ENCODE data around the gene NPSR1.

NPSR1 gene

GRCh38 chr7:34728156-34728555, 70.1 kb downstream of the NPSR1 start:
- Histone ChIP-seq H3K4me3 (no peak overlapping the region), H3K4me1 (no peaks in the 10 kb centered on the region), H3K27me3 (ENCODE audit: low read depth) (no peaks in the 10 kb centered on the region), H3K9me3 (no peaks in the 10 kb centered on the region), H3K36me3 (replicated peaks) (no peaks in the 10 kb centered on the region)
- no peak for DNase-seq (ENCODE audit: low spot score in 2 of 2)
- in situ Hi-C loops (cut with MboI; ENCODE audit: low sequenced_read_pairs), result no loop called here

- Histone ChIP-seq H3K27me3 (ENCODE audit: low read depth) (no peaks in the 10 kb centered on the region), H3K4me1 (no peaks in the 10 kb centered on the region), H3K4me3 (no peak overlapping the region), H3K36me3 (replicated peaks) (no peaks in the 10 kb centered on the region), H3K9me3 (no peaks in the 10 kb centered on the region)
- in situ Hi-C loops (cut with MboI; ENCODE audit: low sequenced_read_pairs), result no loop called here
- DNase-seq (ENCODE audit: low spot score in 2 of 2), result no peak
Measured at GRCh38 chr7:34734771-34735170, 76.8 kb downstream of the NPSR1 start.

- in situ Hi-C loops (cut with MboI; ENCODE audit: low sequenced_read_pairs), result no loop called here
- Histone ChIP-seq H3K9me3 (no peaks in the 10 kb centered on the region), H3K4me1 (no peaks in the 10 kb centered on the region), H3K4me3 (no peak overlapping the region), H3K27me3 (ENCODE audit: low read depth) (no peaks in the 10 kb centered on the region), H3K36me3 (replicated peaks) (no peaks in the 10 kb centered on the region)
- no peak for DNase-seq (ENCODE audit: low spot score in 2 of 2)
Measured at GRCh38 chr7:34735526-34735925, 77.5 kb downstream of the NPSR1 start.

GRCh38 chr7:34739651-34740300, 81.8 kb downstream of the NPSR1 start:
- H3K36me3 ChIP-seq (replicated peaks), result no peaks in the 10 kb centered on the region
- no peak overlapping the region for H3K4me3 ChIP-seq
- H3K4me1 ChIP-seq, result no peaks in the 10 kb centered on the region
- in situ Hi-C loops (cut with MboI; ENCODE audit: low sequenced_read_pairs), result no loop called here
- no peaks in the 10 kb centered on the region for H3K9me3 ChIP-seq
- no peaks in the 10 kb centered on the region for H3K27me3 ChIP-seq (ENCODE audit: low read depth)
- no peak for DNase-seq (ENCODE audit: low spot score in 2 of 2)

GRCh38 chr7:34740840-34741239, 82.8 kb downstream of the NPSR1 start:
- H3K4me3 ChIP-seq, result no peak overlapping the region
- in situ Hi-C loops (cut with MboI; ENCODE audit: low sequenced_read_pairs), result no loop called here
- no peaks in the 10 kb centered on the region for H3K36me3 ChIP-seq (replicated peaks)

GRCh38 chr7:34747176-34747781, 89.3 kb downstream of the NPSR1 start:
- Histone ChIP-seq H3K27me3 (ENCODE audit: low read depth) (no peaks in the 10 kb centered on the region), H3K4me3 (no peak overlapping the region), H3K36me3 (replicated peaks) (no peaks in the 10 kb centered on the region), H3K4me1 (no peaks in the 10 kb centered on the region), H3K9me3 (no peaks in the 10 kb centered on the region)
- in situ Hi-C loops (cut with MboI; ENCODE audit: low sequenced_read_pairs), result no loop called here
- DNase-seq (ENCODE audit: low spot score in 2 of 2), result no peak

More at GRCh38 chr7:34740840-34741239, 82.8 kb downstream of the NPSR1 start:
- no peaks in the 10 kb centered on the region for H3K4me1 ChIP-seq
- H3K9me3 ChIP-seq, result no peaks in the 10 kb centered on the region
- no peak for DNase-seq (ENCODE audit: low spot score in 2 of 2)
- no peaks in the 10 kb centered on the region for H3K27me3 ChIP-seq (ENCODE audit: low read depth)

- Histone ChIP-seq H3K27me3 (ENCODE audit: low read depth) (no peaks in the 10 kb centered on the region), H3K9me3 (no peaks in the 10 kb centered on the region), H3K36me3 (replicated peaks) (no peaks in the 10 kb centered on the region), H3K4me1 (no peaks in the 10 kb centered on the region), H3K4me3 (no peak overlapping the region)
- in situ Hi-C loops (cut with MboI; ENCODE audit: low sequenced_read_pairs), result no loop called here
- peak in 1 of 2 experiments; percentile 18 for DNase-seq (ENCODE audit: low spot score in 2 of 2)
Measured at GRCh38 chr7:34747867-34748727, 90.1 kb downstream of the NPSR1 start.

- Histone ChIP-seq H3K9me3 (no peaks in the 10 kb centered on the region), H3K36me3 (replicated peaks) (no peaks in the 10 kb centered on the region), H3K4me1 (no peaks in the 10 kb centered on the region), H3K27me3 (ENCODE audit: low read depth) (no peaks in the 10 kb centered on the region), H3K4me3 (no peak overlapping the region)
- in situ Hi-C loops (cut with MboI; ENCODE audit: low sequenced_read_pairs), result no loop called here
- DNase-seq (ENCODE audit: low spot score in 2 of 2), result no peak
Measured at GRCh38 chr7:34748728-34749089, 90.7 kb downstream of the NPSR1 start.

- no peaks in the 10 kb centered on the region for H3K9me3 ChIP-seq
- in situ Hi-C loops (cut with MboI; ENCODE audit: low sequenced_read_pairs), result no loop called here
- H3K36me3 ChIP-seq (replicated peaks), result no peaks in the 10 kb centered on the region
- no peaks in the 10 kb centered on the region for H3K27me3 ChIP-seq (ENCODE audit: low read depth)
- DNase-seq (ENCODE audit: low spot score in 2 of 2), result no peak
- no peaks in the 10 kb centered on the region for H3K4me1 ChIP-seq
- H3K4me3 ChIP-seq, result no peak overlapping the region
Measured at GRCh38 chr7:34749446-34749845, 91.4 kb downstream of the NPSR1 start.

GRCh38 chr7:34750209-34750608, 92.2 kb downstream of the NPSR1 start:
- H3K9me3 ChIP-seq, result no peaks in the 10 kb centered on the region
- H3K4me3 ChIP-seq, result no peak overlapping the region
- H3K27me3 ChIP-seq (ENCODE audit: low read depth), result no peaks in the 10 kb centered on the region
- H3K36me3 ChIP-seq (replicated peaks), result no peaks in the 10 kb centered on the region
- in situ Hi-C loops (cut with MboI; ENCODE audit: low sequenced_read_pairs), result no loop called here
- no peak for DNase-seq (ENCODE audit: low spot score in 2 of 2)
- no peaks in the 10 kb centered on the region for H3K4me1 ChIP-seq

GRCh38 chr7:34750636-34751035, 92.6 kb downstream of the NPSR1 start:
- Histone ChIP-seq H3K27me3 (ENCODE audit: low read depth) (no peaks in the 10 kb centered on the region), H3K4me3 (no peak overlapping the region), H3K36me3 (replicated peaks) (no peaks in the 10 kb centered on the region), H3K9me3 (no peaks in the 10 kb centered on the region), H3K4me1 (no peaks in the 10 kb centered on the region)
- in situ Hi-C loops (cut with MboI; ENCODE audit: low sequenced_read_pairs), result no loop called here
- DNase-seq (ENCODE audit: low spot score in 2 of 2), result no peak

- H3K9me3 ChIP-seq, result no peaks in the 10 kb centered on the region
- H3K4me3 ChIP-seq, result no peak overlapping the region
- H3K4me1 ChIP-seq, result no peaks in the 10 kb centered on the region
- no peaks in the 10 kb centered on the region for H3K36me3 ChIP-seq (replicated peaks)
- in situ Hi-C loops (cut with MboI; ENCODE audit: low sequenced_read_pairs), result no loop called here
- H3K27me3 ChIP-seq (ENCODE audit: low read depth), result no peaks in the 10 kb centered on the region
- no peak for DNase-seq (ENCODE audit: low spot score in 2 of 2)
Measured at GRCh38 chr7:34751725-34752643, 94.0 kb downstream of the NPSR1 start.

- in situ Hi-C loops (cut with MboI; ENCODE audit: low sequenced_read_pairs), result no loop called here
Measured at GRCh38 chr7:34752929-34753328, 94.9 kb downstream of the NPSR1 start.

More at GRCh38 chr7:34752929-34753328, 94.9 kb downstream of the NPSR1 start:
- no peak for DNase-seq (ENCODE audit: low spot score in 2 of 2)
- Histone ChIP-seq H3K4me3 (no peak overlapping the region), H3K4me1 (no peaks in the 10 kb centered on the region), H3K9me3 (no peaks in the 10 kb centered on the region), H3K27me3 (ENCODE audit: low read depth) (no peaks in the 10 kb centered on the region), H3K36me3 (replicated peaks) (no peaks in the 10 kb centered on the region)

Data from HAP-1 (cell line).